Measurements from ENCODE around the gene IGF2. TPM values are rescaled to one million over a fixed set of nuclear protein-coding genes. Genes with fewer than 3 reads are reported as not detected.

IGF2 gene
- total RNA-seq, 1 experiment from 2014 or later, result 14.5 TPM

DNA sequence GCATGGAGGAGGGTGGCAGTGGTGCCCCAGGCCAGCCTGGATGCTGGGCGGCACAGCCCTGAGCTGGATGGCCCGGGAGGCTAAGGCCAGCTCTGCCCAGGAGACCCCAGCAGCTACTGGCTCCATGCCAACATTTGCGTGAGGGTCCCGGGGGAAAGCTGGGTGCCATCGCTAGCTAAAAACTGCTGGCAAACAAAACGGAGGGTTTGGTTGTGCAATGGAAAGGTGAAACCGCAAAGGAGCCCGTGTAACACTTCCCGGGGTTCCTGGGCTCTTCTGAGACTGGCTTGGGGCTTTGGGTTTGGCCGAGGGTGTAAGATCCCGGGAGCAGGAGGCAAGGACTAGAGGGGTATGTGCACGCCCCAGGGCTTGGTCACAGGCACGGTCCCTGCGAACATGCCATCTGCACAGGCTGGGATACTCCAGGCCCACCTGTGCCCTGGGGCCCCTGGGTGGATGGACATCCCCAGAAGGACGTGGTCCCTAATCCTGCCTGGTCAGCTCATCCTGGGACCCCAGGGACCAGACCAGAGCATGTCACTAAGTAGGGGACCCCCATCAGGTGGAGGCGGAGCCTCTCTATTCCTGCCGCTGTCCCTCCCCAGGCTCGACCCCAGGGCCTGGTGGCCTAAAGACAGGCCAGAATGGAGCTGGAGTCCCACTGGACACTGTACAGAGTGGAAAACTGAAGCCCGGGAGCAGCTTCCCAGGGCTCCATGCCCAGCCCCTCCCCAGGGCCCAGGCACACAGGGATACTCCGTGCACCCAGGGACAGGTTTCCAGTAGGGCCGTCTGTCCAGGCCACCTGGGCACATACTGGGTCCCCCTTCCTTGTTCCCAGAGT, 44.6 kb downstream of the IGF2 start:
- H3K27me3 ChIP-seq (ENCODE audit: control insufficient read depth, insufficient read depth, low read length), result no peaks in the 10 kb centered on the region
- intact Hi-C loops (cut with micrococcal nuclease; ENCODE audit: unreplicated experiment), result no loop called here
- H3K4me1 ChIP-seq (ENCODE audit: control insufficient read depth, insufficient read depth, low read length), result peaks cover 8% of the 10 kb centered on the region
- no peak overlapping the region for H3K4me3 ChIP-seq (ENCODE audit: low read depth in 2 of 2, low read length in 2 of 2)
- CTCF ChIA-PET, result no interaction called here
- ATAC-seq (no peak), DNase-seq (ENCODE audit: low read depth, low spot score) (no peak)
- H3K27ac ChIP-seq (ENCODE audit: low read length), result no peak overlapping the region
- no TSS peak for BruUV-seq (replicated peaks)
- TF ChIP-seq TCF7L2 (IDR thresholded peaks at IDR 0.05; ENCODE audit: low read depth, low read length) (no peak), SIN3A (IDR thresholded peaks at IDR 0.05; ENCODE audit: borderline replicate concordance, insufficient read depth, low read depth, low read length) (no peak), POLR2AphosphoS5 (IDR thresholded peaks at IDR 0.05; ENCODE audit: low read depth, low read length) (no peak)
- TF ChIP-seq, protein P1, sequence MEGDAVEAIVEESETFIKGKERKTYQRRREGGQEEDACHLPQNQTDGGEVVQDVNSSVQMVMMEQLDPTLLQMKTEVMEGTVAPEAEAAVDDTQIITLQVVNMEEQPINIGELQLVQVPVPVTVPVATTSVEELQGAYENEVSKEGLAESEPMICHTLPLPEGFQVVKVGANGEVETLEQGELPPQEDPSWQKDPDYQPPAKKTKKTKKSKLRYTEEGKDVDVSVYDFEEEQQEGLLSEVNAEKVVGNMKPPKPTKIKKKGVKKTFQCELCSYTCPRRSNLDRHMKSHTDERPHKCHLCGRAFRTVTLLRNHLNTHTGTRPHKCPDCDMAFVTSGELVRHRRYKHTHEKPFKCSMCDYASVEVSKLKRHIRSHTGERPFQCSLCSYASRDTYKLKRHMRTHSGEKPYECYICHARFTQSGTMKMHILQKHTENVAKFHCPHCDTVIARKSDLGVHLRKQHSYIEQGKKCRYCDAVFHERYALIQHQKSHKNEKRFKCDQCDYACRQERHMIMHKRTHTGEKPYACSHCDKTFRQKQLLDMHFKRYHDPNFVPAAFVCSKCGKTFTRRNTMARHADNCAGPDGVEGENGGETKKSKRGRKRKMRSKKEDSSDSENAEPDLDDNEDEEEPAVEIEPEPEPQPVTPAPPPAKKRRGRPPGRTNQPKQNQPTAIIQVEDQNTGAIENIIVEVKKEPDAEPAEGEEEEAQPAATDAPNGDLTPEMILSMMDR (IDR thresholded peaks at IDR 0.05), result no peak
- TF ChIP-seq, protein P2, sequence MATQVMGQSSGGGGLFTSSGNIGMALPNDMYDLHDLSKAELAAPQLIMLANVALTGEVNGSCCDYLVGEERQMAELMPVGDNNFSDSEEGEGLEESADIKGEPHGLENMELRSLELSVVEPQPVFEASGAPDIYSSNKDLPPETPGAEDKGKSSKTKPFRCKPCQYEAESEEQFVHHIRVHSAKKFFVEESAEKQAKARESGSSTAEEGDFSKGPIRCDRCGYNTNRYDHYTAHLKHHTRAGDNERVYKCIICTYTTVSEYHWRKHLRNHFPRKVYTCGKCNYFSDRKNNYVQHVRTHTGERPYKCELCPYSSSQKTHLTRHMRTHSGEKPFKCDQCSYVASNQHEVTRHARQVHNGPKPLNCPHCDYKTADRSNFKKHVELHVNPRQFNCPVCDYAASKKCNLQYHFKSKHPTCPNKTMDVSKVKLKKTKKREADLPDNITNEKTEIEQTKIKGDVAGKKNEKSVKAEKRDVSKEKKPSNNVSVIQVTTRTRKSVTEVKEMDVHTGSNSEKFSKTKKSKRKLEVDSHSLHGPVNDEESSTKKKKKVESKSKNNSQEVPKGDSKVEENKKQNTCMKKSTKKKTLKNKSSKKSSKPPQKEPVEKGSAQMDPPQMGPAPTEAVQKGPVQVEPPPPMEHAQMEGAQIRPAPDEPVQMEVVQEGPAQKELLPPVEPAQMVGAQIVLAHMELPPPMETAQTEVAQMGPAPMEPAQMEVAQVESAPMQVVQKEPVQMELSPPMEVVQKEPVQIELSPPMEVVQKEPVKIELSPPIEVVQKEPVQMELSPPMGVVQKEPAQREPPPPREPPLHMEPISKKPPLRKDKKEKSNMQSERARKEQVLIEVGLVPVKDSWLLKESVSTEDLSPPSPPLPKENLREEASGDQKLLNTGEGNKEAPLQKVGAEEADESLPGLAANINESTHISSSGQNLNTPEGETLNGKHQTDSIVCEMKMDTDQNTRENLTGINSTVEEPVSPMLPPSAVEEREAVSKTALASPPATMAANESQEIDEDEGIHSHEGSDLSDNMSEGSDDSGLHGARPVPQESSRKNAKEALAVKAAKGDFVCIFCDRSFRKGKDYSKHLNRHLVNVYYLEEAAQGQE (IDR thresholded peaks at IDR 0.05; ENCODE audit: insufficient read depth in 1 of 2, low read depth in 2 of 2, low read length in 1 of 2), result no peak
- no peaks in the 10 kb centered on the region for H3K9me3 ChIP-seq (ENCODE audit: control insufficient read depth, insufficient read depth, low read depth, low read length)
- POLR2A ChIA-PET, result no interaction called here
- in situ Hi-C loops (cut with HindIII; ENCODE audit: low pct_unique_long_range_greater_than_20kb, low sequenced_read_pairs), result loop anchor here (10.0 kb wide), 1 partner anchor 50 kb away; no protein-coding TSS in a partner anchor
- no peaks in the 10 kb centered on the region for H3K36me3 ChIP-seq (ENCODE audit: control insufficient read depth, insufficient read depth, low read length)

DNA sequence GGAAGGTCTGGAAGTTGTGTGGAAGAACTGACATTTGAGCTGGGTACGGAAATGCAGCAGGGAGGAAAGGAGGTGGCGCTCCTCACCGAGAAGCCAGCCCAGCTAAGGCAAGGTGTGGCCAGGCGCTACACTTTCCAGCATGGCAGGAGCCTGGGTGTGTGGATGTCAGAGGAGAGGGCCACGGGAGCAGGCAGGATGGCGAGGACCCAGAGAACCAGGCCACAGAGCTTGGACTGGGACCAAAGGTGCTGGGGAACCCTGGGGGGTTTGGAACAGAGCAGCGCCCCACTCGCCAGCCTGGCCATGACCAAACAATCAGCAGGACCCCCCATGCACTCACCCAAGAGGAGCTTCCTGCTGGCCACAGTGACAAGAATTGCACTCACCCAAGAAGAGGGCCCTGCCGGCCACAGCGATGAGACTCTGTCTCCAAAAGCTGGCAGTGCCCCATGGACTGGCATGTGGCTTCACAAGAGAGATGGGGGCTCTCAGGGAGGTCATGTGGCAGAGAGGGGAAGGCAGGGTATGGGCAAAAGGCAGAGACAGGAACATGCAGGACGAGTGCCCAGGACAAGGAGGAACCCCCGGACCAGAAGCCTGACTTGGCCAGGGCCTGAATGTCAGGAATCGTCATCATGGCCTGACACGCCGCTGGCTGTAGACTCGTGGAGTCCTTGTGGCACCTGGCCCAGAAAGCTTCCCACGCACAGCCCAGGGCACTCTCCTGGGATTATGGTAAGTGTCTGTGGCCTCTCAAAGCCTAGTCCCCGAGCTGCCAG, 45.4 kb downstream of the IGF2 start:
- no peak for DNase-seq (ENCODE audit: low read depth, low spot score)
- H3K4me1 ChIP-seq (ENCODE audit: control insufficient read depth, insufficient read depth, low read length), result peaks cover 8% of the 10 kb centered on the region
- no peaks in the 10 kb centered on the region for H3K27me3 ChIP-seq (ENCODE audit: control insufficient read depth, insufficient read depth, low read length)
- CTCF ChIA-PET, result interaction anchor here (1.2 to 1.4 kb wide), 2 partner anchors 56 to 58 kb away, joined by 3 to 5 read pairs; no protein-coding TSS in a partner anchor
- H3K36me3 ChIP-seq (ENCODE audit: control insufficient read depth, insufficient read depth, low read length), result no peaks in the 10 kb centered on the region
- no peak for ATAC-seq
- in situ Hi-C loops (cut with HindIII; ENCODE audit: low pct_unique_long_range_greater_than_20kb, low sequenced_read_pairs), result loop anchor here (10.0 kb wide), 1 partner anchor 51 kb away; no protein-coding TSS in a partner anchor
- no peak overlapping the region for H3K4me3 ChIP-seq (ENCODE audit: low read depth in 2 of 2, low read length in 2 of 2)
- no peak for TF ChIP-seq TCF7L2 (IDR thresholded peaks at IDR 0.05; ENCODE audit: low read depth, low read length)
- TF ChIP-seq, protein P2 (IDR thresholded peaks at IDR 0.05; ENCODE audit: insufficient read depth in 1 of 2, low read depth in 2 of 2, low read length in 1 of 2), result no peak
- TF ChIP-seq SIN3A (IDR thresholded peaks at IDR 0.05; ENCODE audit: borderline replicate concordance, insufficient read depth, low read depth, low read length), result no peak
- TF ChIP-seq POLR2AphosphoS5 (IDR thresholded peaks at IDR 0.05; ENCODE audit: low read depth, low read length), result no peak
- TF ChIP-seq, protein P1 (IDR thresholded peaks at IDR 0.05), result no peak
- no TSS peak for BruUV-seq (replicated peaks)
- intact Hi-C loops (cut with micrococcal nuclease; ENCODE audit: unreplicated experiment), result no loop called here
- POLR2A ChIA-PET, result no interaction called here
- no peaks in the 10 kb centered on the region for H3K9me3 ChIP-seq (ENCODE audit: control insufficient read depth, insufficient read depth, low read depth, low read length)
- H3K27ac ChIP-seq (ENCODE audit: low read length), result no peak overlapping the region

Measured in Panc1 (cell line).